ENCODE results near the gene BCL2L1. TPM values are rescaled to one million over a fixed set of nuclear protein-coding genes. Genes with fewer than 3 reads are reported as not detected.
A peak's percentile ranks its signal among the peaks of the same experiment; 100 is the strongest.

The BCL2L1 gene
- total and polyA plus RNA-seq, 10 of the 15 experiments (the other 5 are each of a cell fraction or from before 2014, with no cell fraction given), result 0.63 to 67.7 (median 43.6) TPM

- peak; percentile 96 for TF ChIP-seq ATF2 (IDR thresholded peaks at IDR 0.05; ENCODE audit: low read length)
- peak; percentile 96 for TF ChIP-seq EED (IDR thresholded peaks at IDR 0.05; ENCODE audit: low read depth)
- peak; percentile 12; the same call in 1 of the 2 replicates for TF ChIP-seq TCF3 (IDR thresholded peaks at IDR 0.05; ENCODE audit: borderline replicate concordance, insufficient read depth, low read depth, low read length)
- TF ChIP-seq GABPA (IDR thresholded peaks at IDR 0.05; ENCODE audit: low read depth), result 0 out of 2 replicates have a peak, but pooled peaks have one; percentile 23
- peak; percentile 44; the same call in 1 of the 2 replicates for TF ChIP-seq MTA2 (IDR thresholded peaks at IDR 0.05; ENCODE audit: low read depth)
- TF ChIP-seq ZNF274 (IDR thresholded peaks at IDR 0.05; ENCODE audit: insufficient read depth, insufficient read length), result no peak
- TF ChIP-seq PKNOX1 (IDR thresholded peaks at IDR 0.05), result no peak
- 0 out of 2 replicates have a peak, but pooled peaks have one; percentile 21 for TF ChIP-seq NBN (IDR thresholded peaks at IDR 0.05)
- TF ChIP-seq, protein P1, sequence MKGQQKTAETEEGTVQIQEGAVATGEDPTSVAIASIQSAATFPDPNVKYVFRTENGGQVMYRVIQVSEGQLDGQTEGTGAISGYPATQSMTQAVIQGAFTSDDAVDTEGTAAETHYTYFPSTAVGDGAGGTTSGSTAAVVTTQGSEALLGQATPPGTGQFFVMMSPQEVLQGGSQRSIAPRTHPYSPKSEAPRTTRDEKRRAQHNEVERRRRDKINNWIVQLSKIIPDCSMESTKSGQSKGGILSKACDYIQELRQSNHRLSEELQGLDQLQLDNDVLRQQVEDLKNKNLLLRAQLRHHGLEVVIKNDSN (IDR thresholded peaks at IDR 0.05; ENCODE audit: borderline replicate concordance, extremely low read length, insufficient read depth, low read depth, low read length), result no peak
These were observed 23.6 kb downstream of the BCL2L1 start (continued) for GRCh38 chr20:31698803-31699718.
